ENCODE results near the gene TMEM250.

TMEM250 gene

GRCh38 chr9:136084063-136084944 lies 34.4 kb downstream of the TMEM250 start:
- no peak for TF ChIP-seq CTCF (IDR thresholded peaks at IDR 0.05; ENCODE audit: borderline replicate concordance, insufficient read depth, low read depth, low read length)
- H3K4me3 ChIP-seq (ENCODE audit: low read depth, low read length) = no peak overlapping the region

GRCh38 chr9:136083558-136084062 lies 35.1 kb downstream of the TMEM250 start:
- TF ChIP-seq CTCF (IDR thresholded peaks at IDR 0.05; ENCODE audit: borderline replicate concordance, insufficient read depth, low read depth, low read length) = no peak
- no peak overlapping the region for H3K4me3 ChIP-seq (ENCODE audit: low read depth, low read length)

- no peak overlapping the region for H3K4me3 ChIP-seq (ENCODE audit: low read depth, low read length)
These were observed 35.9 kb downstream of the TMEM250 start for GRCh38 chr9:136082496-136083361.

GRCh38 chr9:136081826-136082495 lies 36.7 kb downstream of the TMEM250 start:
- no peak for TF ChIP-seq CTCF (IDR thresholded peaks at IDR 0.05; ENCODE audit: borderline replicate concordance, insufficient read depth, low read depth, low read length)
- no peak overlapping the region for H3K4me3 ChIP-seq (ENCODE audit: low read depth, low read length)

More at GRCh38 chr9:136082496-136083361, 35.9 kb downstream of the TMEM250 start:
- TF ChIP-seq CTCF (IDR thresholded peaks at IDR 0.05; ENCODE audit: borderline replicate concordance, insufficient read depth, low read depth, low read length) = no peak

- no peak for TF ChIP-seq CTCF (IDR thresholded peaks at IDR 0.05; ENCODE audit: borderline replicate concordance, insufficient read depth, low read depth, low read length)
These were observed 37.4 kb downstream of the TMEM250 start for GRCh38 chr9:136081113-136081825.

GRCh38 chr9:136080716-136081112 lies 38.0 kb downstream of the TMEM250 start:
- no peak for TF ChIP-seq CTCF (IDR thresholded peaks at IDR 0.05; ENCODE audit: borderline replicate concordance, insufficient read depth, low read depth, low read length)
- no peak overlapping the region for H3K4me3 ChIP-seq (ENCODE audit: low read depth, low read length)

More at GRCh38 chr9:136081113-136081825, 37.4 kb downstream of the TMEM250 start:
- no peak overlapping the region for H3K4me3 ChIP-seq (ENCODE audit: low read depth, low read length)
